OCI-LY1 (cell line): ENCODE data around the gene MMRN1.

Experiments
- CTCF ChIP-seq: fragments of 200-600 bp; sonication (generic), shearing (Covaris generic); IDR thresholded peaks from 2 replicates; pipeline ENCODE4 v1.5.1; 2017; ENCODE audit warnings: mild to moderate bottlenecking, antibody characterized with exemption, low read length, moderate library complexity, mixed read lengths
- EZH2 ChIP-seq: fragments of 200-600 bp; sonication (generic), shearing (Covaris generic); IDR thresholded peaks from 2 replicates; pipeline ENCODE4 v1.8.0; 2017; ENCODE audit warnings: borderline replicate concordance, mixed run types, mild to moderate bottlenecking, antibody characterized with exemption, low read length, moderate library complexity, mixed read lengths

- no peak for TF ChIP-seq CTCF
- no peak for TF ChIP-seq EZH2
Measured at GRCh38 chr4:89906777-89907521, 12.3 kb downstream of the MMRN1 start.
